Gastroesophageal sphincter (tissue), 3 donors: Measurements from ENCODE around the gene DPYD.

Source experiments
- EP300 ChIP-seq: sonication (generic); formaldehyde crosslinking; IDR thresholded peaks from one replicate; pipeline ENCODE4 v1.6.1; 2017; ENCODE audit warnings: antibody characterized with exemption, mild to moderate bottlenecking
- POLR2A ChIP-seq, 2 donors: fragments of 450-650 bp; IDR thresholded peaks; one replicate each; pipeline ENCODE4 v1.6.1; 2017; ENCODE audit warnings: antibody characterized with exemption in 2 of 2, mild to moderate bottlenecking in 2 of 2, moderate library complexity in 1 of 2
- POLR2AphosphoS5 ChIP-seq: sonication (generic); formaldehyde crosslinking; IDR thresholded peaks from one replicate; pipeline ENCODE4 v1.6.1; 2017; ENCODE audit warnings: antibody characterized with exemption
- TF ChIP-seq, protein P1 (sequence below), 4 experiments: fragments of 200-600 bp in 2 of 4; fragments of 450-650 bp in 2 of 4; sonication (generic) in 1 of 4; IDR thresholded peaks; one replicate each; pipeline ENCODE4 v1.5.1; 2017 to 2019; ENCODE audit warnings: antibody characterized with exemption in 4 of 4, mild to moderate bottlenecking in 2 of 4, moderate library complexity in 2 of 4

DNA sequence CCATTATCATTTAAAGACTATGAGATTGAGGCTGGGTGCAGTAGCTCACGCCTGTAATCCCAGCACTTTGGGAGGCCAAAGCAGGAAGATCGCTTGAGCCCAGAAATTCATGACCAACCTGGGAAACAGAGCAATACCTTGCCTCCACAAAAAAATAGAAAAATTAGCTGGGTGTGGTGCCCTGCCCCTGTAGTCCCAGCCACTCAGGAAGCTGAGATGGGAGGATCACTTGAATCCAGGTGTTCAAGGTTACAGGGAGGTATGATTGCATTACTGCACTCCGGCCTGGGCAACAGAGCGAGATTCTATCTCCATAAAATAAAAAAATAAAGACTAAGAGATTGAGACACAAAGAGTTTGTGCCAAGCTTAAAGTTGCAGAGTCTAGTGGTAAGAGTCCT, 537.0 kb downstream of the DPYD start:
- TF ChIP-seq, protein P1, sequence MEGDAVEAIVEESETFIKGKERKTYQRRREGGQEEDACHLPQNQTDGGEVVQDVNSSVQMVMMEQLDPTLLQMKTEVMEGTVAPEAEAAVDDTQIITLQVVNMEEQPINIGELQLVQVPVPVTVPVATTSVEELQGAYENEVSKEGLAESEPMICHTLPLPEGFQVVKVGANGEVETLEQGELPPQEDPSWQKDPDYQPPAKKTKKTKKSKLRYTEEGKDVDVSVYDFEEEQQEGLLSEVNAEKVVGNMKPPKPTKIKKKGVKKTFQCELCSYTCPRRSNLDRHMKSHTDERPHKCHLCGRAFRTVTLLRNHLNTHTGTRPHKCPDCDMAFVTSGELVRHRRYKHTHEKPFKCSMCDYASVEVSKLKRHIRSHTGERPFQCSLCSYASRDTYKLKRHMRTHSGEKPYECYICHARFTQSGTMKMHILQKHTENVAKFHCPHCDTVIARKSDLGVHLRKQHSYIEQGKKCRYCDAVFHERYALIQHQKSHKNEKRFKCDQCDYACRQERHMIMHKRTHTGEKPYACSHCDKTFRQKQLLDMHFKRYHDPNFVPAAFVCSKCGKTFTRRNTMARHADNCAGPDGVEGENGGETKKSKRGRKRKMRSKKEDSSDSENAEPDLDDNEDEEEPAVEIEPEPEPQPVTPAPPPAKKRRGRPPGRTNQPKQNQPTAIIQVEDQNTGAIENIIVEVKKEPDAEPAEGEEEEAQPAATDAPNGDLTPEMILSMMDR (IDR thresholded peaks at IDR 0.05) = no peak
- TF ChIP-seq POLR2A (IDR thresholded peaks at IDR 0.05) = no peak
- TF ChIP-seq POLR2AphosphoS5 = no peak
- no peak for TF ChIP-seq EP300
